HepG2 (cell line): ENCODE results near the gene PARD3.

Experiments
- GABPB1 ChIP-seq: IDR thresholded peaks from 2 replicates; pipeline ENCODE4 v1.6.1; 2016; ENCODE audit warnings: mild to moderate bottlenecking, missing genetic modification reagents, moderate library complexity, missing compliant biosample characterization
- MAX ChIP-seq: IDR thresholded peaks from 2 replicates; pipeline ENCODE4 v1.6.1; 2012; ENCODE audit warnings: inconsistent platforms
- POLR2AphosphoS2 ChIP-seq: IDR thresholded peaks from 2 replicates; pipeline ENCODE4 v1.6.1; 2011; ENCODE audit warnings: low read depth, low read length, improper control_type of control experiment
- TCF12 ChIP-seq, 2 experiments: fragments of 450-650 bp in 1 of 2; sonication (generic) in 1 of 2; formaldehyde crosslinking in 1 of 2; IDR thresholded peaks; 2 replicates each; pipeline versions ENCODE4 v1.6.1 to v1.8.0; 2017 to 2022; ENCODE audit warnings: antibody characterized with exemption in 1 of 2, mild to moderate bottlenecking in 1 of 2, missing genetic modification reagents in 1 of 2, moderate library complexity in 1 of 2
- TF ChIP-seq, protein P1 (sequence below): sonication (generic); formaldehyde crosslinking; IDR thresholded peaks from 2 replicates; pipeline ENCODE4 v1.5.0; 2020; ENCODE audit warnings: mild to moderate bottlenecking, missing genetic modification reagents, moderate library complexity
- TF ChIP-seq, protein P2 (sequence below): sonication (generic); formaldehyde crosslinking; IDR thresholded peaks from 2 replicates; pipeline ENCODE4 v1.5.0; 2020; ENCODE audit warnings: mild to moderate bottlenecking, missing genetic modification reagents

GRCh38 chr10:34171957-34172527 lies 643.1 kb downstream of the PARD3 start:
- no peak for TF ChIP-seq POLR2AphosphoS2
- TF ChIP-seq, protein P1, sequence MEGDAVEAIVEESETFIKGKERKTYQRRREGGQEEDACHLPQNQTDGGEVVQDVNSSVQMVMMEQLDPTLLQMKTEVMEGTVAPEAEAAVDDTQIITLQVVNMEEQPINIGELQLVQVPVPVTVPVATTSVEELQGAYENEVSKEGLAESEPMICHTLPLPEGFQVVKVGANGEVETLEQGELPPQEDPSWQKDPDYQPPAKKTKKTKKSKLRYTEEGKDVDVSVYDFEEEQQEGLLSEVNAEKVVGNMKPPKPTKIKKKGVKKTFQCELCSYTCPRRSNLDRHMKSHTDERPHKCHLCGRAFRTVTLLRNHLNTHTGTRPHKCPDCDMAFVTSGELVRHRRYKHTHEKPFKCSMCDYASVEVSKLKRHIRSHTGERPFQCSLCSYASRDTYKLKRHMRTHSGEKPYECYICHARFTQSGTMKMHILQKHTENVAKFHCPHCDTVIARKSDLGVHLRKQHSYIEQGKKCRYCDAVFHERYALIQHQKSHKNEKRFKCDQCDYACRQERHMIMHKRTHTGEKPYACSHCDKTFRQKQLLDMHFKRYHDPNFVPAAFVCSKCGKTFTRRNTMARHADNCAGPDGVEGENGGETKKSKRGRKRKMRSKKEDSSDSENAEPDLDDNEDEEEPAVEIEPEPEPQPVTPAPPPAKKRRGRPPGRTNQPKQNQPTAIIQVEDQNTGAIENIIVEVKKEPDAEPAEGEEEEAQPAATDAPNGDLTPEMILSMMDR (CRISPR knock-in tag), result no peak
- no peak for TF ChIP-seq MAX
- TF ChIP-seq GABPB1 (CRISPR knock-in tag), result no peak
- TF ChIP-seq, protein P2, sequence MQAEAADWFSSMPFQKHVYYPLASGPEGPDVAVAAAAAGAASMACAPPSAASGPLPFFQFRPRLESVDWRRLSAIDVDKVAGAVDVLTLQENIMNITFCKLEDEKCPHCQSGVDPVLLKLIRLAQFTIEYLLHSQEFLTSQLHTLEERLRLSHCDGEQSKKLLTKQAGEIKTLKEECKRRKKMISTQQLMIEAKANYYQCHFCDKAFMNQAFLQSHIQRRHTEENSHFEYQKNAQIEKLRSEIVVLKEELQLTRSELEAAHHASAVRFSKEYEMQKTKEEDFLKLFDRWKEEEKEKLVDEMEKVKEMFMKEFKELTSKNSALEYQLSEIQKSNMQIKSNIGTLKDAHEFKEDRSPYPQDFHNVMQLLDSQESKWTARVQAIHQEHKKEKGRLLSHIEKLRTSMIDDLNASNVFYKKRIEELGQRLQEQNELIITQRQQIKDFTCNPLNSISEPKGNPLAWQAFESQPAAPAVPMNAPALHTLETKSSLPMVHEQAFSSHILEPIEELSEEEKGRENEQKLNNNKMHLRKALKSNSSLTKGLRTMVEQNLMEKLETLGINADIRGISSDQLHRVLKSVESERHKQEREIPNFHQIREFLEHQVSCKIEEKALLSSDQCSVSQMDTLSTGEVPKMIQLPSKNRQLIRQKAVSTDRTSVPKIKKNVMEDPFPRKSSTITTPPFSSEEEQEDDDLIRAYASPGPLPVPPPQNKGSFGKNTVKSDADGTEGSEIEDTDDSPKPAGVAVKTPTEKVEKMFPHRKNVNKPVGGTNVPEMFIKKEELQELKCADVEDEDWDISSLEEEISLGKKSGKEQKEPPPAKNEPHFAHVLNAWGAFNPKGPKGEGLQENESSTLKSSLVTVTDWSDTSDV, result no peak
- TF ChIP-seq TCF12 (IDR thresholded peaks at IDR 0.05), result no peak
- TF ChIP-seq TCF12 (CRISPR knock-in tag; IDR thresholded peaks at IDR 0.05), result no peak
